Body of pancreas (tissue), 4 donors: Measurements from ENCODE around the gene FHAD1. TPM values are rescaled to one million over a fixed set of nuclear protein-coding genes. Genes with fewer than 3 reads are reported as not detected.

ENCODE experiments used
- ATAC-seq: fragments of 150-250 bp; one replicate; pipeline ENCODE4 v1.9.1; 2016
- DNase-seq, 4 donors: peaks; one replicate each; pipeline ENCODE4 v3.0.0-alpha.2; 2019
- H3K27ac ChIP-seq, 4 donors: fragments of 200-600 bp; sonication (generic); 1 replicate in 3 of 4; 2 replicates in 1 of 4; pipeline versions ENCODE4 v1.5.1 to v1.6.1; 2016 to 2019; ENCODE audit warnings: mild to moderate bottlenecking in 1 of 4, mixed read lengths in 1 of 4, moderate library complexity in 1 of 4
- H3K27me3 ChIP-seq, 2 donors: fragments of 200-600 bp; sonication (generic); one replicate each; pipeline ENCODE4 v1.6.0; 2016; ENCODE audit warnings: mild to moderate bottlenecking in 1 of 2
- H3K36me3 ChIP-seq, 2 donors: fragments of 200-600 bp; sonication (generic); replicated peaks in 1 of 2; 2 replicates each; pipeline ENCODE4 v1.5.1; 2016; ENCODE audit warnings: low read depth in 2 of 2; ENCODE audit not compliant: insufficient read depth in 1 of 2
- H3K4me1 ChIP-seq: fragments of 200-600 bp; sonication (generic); one replicate; pipeline ENCODE4 v1.6.0; 2016
- H3K4me3 ChIP-seq, 2 donors: fragments of 200-600 bp; sonication (generic); 1 replicate in 1 of 2; 2 replicates in 1 of 2; pipeline ENCODE4 v1.5.1; 2016 to 2019
- H3K9me3 ChIP-seq, 3 donors: fragments of 200-600 bp; sonication (generic); 1 replicate in 2 of 3; 2 replicates in 1 of 3; pipeline ENCODE4 v1.5.1; 2016
- POLR2A ChIP-seq, 3 donors: fragments of 450-650 bp; IDR thresholded peaks; one replicate each; pipeline ENCODE4 v1.6.1; 2016; ENCODE audit warnings: antibody characterized with exemption in 3 of 3, mild to moderate bottlenecking in 2 of 3
- WGBS, 2 donors: methylation state at CpG; one replicate each; pipeline ENCODE4 v1.1.5; 2017; 5-methylcytosine and 5-hydroxymethylcytosine counted together
- intact Hi-C: fragments of 100-400 bp; cut with DNase I; formaldehyde crosslinking; loops from one replicate; pipeline ENCODE4 v1.15.1; 2023
- total RNA-seq, 2 donors: library from RNA; depleted of rRNA; stranded (reverse); fragments of >200 nt; gene quantifications; one replicate each; pipeline ENCODE4 v1.1.0, GENCODE V29; 2016
- TF ChIP-seq, protein P1 (sequence below), 7 experiments: fragments of 450-650 bp in 4 of 7; fragments of 200-600 bp in 3 of 7; sonication (generic) in 3 of 7; IDR thresholded peaks; one replicate each; pipeline ENCODE4 v1.5.1; 2016 to 2019; ENCODE audit warnings: antibody characterized with exemption in 7 of 7

FHAD1 gene
- total RNA-seq, 2 donors from 2014 or later: 2.9 to 4.9 TPM

DNA sequence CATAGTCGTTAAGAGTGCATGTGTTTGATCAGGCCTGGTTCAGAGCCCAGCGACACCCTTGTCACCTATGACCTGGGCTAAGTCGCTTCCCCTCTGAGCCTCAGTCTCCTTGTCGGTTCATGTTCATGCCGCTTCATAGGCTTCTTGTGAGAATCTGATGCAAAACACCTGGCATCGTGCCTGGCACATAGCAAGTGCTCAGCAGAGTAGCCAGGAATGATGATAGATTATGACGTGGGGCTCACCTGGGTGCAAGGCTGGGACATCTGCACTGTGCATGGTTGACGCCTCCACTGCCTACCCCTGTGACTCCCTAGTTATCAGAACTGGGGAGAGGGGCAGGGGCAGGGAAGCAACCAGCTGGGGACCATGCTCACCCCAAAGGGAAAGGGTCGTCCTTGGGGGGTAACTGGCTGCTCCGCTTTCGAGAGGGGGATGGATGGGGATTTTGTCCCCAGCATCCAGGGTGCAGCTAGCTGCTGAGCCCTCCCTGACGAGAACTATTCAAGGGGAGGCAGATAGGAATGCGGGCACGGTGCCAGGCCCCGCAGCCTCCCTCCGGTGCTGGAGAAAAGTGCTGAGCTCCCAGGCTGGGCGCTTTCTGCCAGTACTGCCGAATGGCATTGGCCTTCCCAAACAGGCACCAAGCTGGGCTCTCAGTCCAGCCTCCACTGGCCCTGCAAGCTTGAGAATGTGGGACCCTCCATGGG is 171.9 kb downstream of the FHAD1 start:
- no peaks in the 10 kb centered on the region for H3K9me3 ChIP-seq
- intact Hi-C loops: no loop called here
- peak overlapping the region in 3 of 4 donors; percentile 12 to 90 (median 38) for H3K27ac ChIP-seq
- H3K4me1 ChIP-seq: peaks cover 92% of the 10 kb centered on the region
- ATAC-seq (no peak), DNase-seq (peak; percentile 68 to 83 (median 78))
- 37 to 48% methylated on average over 15 to 18 of the region's 18 CpGs for WGBS, 2 donors
- TF ChIP-seq, protein P1, sequence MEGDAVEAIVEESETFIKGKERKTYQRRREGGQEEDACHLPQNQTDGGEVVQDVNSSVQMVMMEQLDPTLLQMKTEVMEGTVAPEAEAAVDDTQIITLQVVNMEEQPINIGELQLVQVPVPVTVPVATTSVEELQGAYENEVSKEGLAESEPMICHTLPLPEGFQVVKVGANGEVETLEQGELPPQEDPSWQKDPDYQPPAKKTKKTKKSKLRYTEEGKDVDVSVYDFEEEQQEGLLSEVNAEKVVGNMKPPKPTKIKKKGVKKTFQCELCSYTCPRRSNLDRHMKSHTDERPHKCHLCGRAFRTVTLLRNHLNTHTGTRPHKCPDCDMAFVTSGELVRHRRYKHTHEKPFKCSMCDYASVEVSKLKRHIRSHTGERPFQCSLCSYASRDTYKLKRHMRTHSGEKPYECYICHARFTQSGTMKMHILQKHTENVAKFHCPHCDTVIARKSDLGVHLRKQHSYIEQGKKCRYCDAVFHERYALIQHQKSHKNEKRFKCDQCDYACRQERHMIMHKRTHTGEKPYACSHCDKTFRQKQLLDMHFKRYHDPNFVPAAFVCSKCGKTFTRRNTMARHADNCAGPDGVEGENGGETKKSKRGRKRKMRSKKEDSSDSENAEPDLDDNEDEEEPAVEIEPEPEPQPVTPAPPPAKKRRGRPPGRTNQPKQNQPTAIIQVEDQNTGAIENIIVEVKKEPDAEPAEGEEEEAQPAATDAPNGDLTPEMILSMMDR (IDR thresholded peaks at IDR 0.05): no peak
- no peak for TF ChIP-seq POLR2A (IDR thresholded peaks at IDR 0.05)
- no peaks in the 10 kb centered on the region for H3K36me3 ChIP-seq
- H3K4me3 ChIP-seq: no peak overlapping the region
- H3K27me3 ChIP-seq: no peaks in the 10 kb centered on the region

DNA sequence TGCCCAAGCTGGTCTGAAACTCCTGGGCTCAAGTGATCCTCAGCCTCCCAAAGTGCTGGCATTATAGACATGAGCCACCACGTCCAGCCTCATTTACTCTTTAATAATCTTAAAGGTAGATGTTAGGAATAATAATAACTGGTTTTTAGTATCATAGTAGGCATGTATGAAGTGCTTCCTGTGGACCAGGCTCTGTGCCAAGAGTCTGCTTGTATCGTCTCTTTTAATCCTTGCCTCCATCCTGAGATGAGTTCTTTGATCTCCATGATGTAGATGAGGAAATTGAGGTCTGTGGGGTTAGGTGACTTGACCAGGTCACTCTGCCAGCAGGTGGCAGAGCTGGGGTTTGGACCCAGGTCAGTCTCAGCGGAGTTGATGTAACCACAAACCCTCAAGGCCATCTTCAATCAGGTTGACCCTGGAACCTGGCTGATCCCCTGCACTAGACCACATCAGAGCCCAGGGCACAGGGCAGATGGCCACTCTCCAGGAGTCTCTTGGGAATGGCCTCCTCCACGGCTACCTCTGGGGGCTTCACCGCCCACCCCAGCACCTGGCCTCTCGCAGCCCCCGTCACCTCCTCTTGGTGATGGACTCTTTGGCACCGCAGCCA is 173.9 kb downstream of the FHAD1 start:
- H3K27me3 ChIP-seq: no peaks in the 10 kb centered on the region
- ATAC-seq: no peak
- 55 to 58% methylated on average over 8 of the region's 8 CpGs for WGBS, 2 donors
- H3K9me3 ChIP-seq: no peaks in the 10 kb centered on the region
- TF ChIP-seq POLR2A (IDR thresholded peaks at IDR 0.05): no peak
- TF ChIP-seq, protein P1 (IDR thresholded peaks at IDR 0.05): peak in 5 of 7 experiments; percentile 14 to 53 (median 47)
- DNase-seq: peak; percentile 63 to 75 (median 70)
- no peaks in the 10 kb centered on the region for H3K36me3 ChIP-seq
- H3K4me3 ChIP-seq: no peak overlapping the region
- intact Hi-C loops: no loop called here
- peaks cover 92% of the 10 kb centered on the region for H3K4me1 ChIP-seq
- peak overlapping the region; percentile 49 to 93 (median 91) for H3K27ac ChIP-seq

DNA sequence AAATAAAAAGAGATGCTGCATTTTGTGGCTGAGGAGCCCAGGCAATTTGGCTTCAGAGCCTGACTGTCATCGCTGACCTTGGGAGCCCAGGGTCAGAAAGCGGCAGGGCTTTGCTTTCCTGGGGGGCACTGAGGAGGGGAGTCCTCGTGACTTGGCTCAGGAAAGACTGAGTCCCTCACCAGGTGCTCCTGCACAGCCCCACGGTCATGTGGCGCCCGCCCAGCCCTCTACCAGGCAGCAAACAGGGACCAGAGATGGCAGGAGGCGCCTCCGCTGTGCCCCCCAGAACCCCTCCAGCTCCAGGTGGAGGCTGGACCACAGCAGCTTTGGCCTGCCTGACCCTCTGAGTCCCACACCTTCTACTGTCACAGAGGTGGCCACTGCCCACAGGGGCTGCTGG is 175.8 kb downstream of the FHAD1 start:
- TF ChIP-seq, protein P1 (IDR thresholded peaks at IDR 0.05): no peak
- no peak for TF ChIP-seq POLR2A (IDR thresholded peaks at IDR 0.05)
- peak overlapping the region; percentile 56 to 93 (median 91) for H3K27ac ChIP-seq
- ATAC-seq (no peak), DNase-seq (peak in 3 of 4 donors; percentile 21 to 59 (median 40))
- H3K4me3 ChIP-seq: no peak overlapping the region
- no peaks in the 10 kb centered on the region for H3K9me3 ChIP-seq
- no peaks in the 10 kb centered on the region for H3K36me3 ChIP-seq
- no peaks in the 10 kb centered on the region for H3K27me3 ChIP-seq
- WGBS, 2 donors: 72% methylated on average over 6 of the region's 8 CpGs; no CpG with 5 or more reads in 1 of the 2 donors
- intact Hi-C loops: no loop called here
- H3K4me1 ChIP-seq: peaks cover 84% of the 10 kb centered on the region

DNA sequence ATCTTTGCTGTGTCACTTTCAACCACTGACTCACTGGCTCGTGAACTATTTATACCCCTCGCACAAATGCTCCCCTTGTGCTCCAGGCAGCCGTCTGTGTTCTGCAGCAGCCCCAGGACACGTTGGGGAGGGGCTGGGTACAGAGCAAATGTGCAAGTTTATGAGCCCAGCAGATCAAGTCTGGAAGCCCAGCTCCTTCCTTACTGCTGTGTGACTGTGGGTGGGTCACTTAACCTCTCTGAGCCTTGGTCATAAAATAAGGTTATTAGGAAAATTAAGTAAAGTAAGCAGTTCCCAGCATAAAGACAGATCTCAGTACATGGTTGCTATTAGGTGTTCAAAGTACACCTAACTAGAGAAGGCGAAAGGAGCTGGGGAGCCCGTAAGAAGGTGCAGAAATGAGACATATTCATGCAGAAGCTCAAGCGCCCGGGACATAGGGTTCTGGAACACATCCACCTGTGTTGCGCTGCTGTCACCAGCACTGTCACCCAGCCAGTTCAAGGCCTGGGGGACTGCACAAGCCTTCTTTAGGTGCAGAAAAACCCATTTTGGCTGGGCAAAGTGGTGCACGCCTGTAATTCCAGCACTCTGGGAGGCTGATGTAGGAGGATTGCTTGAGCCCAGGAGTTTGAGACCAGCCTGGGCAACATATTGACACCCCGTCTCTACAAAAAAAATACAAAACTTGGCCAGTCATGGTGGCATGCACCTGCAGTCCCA is 176.5 kb downstream of the FHAD1 start:
- no peak overlapping the region for H3K4me3 ChIP-seq
- 39 to 41% methylated on average over 11 of the region's 11 CpGs for WGBS, 2 donors
- H3K27me3 ChIP-seq: no peaks in the 10 kb centered on the region
- intact Hi-C loops: no loop called here
- DNase-seq (peak in 3 of 4 donors; percentile 43 to 63 (median 59)), ATAC-seq (peak; percentile 1)
- H3K27ac ChIP-seq: peak overlapping the region; percentile 56 to 93 (median 91)
- TF ChIP-seq, protein P1 (IDR thresholded peaks at IDR 0.05): no peak
- no peak for TF ChIP-seq POLR2A (IDR thresholded peaks at IDR 0.05)
- no peaks in the 10 kb centered on the region for H3K9me3 ChIP-seq
- no peaks in the 10 kb centered on the region for H3K36me3 ChIP-seq
- peaks cover 80% of the 10 kb centered on the region for H3K4me1 ChIP-seq
